Activated naive CD8-positive, alpha-beta T cell treated with anti-CD3 and anti-CD28 coated beads, Interleukin-2, amount 50 U/mL, for 16 hours (primary cell): Measurements from ENCODE around the gene IQGAP2.

Source experiments
- DNase-seq: peaks from one replicate; pipeline ENCODE4 v3.0.0-alpha.2; 2020; ENCODE audit warnings: low read depth, low spot score

Gene IQGAP2

DNA sequence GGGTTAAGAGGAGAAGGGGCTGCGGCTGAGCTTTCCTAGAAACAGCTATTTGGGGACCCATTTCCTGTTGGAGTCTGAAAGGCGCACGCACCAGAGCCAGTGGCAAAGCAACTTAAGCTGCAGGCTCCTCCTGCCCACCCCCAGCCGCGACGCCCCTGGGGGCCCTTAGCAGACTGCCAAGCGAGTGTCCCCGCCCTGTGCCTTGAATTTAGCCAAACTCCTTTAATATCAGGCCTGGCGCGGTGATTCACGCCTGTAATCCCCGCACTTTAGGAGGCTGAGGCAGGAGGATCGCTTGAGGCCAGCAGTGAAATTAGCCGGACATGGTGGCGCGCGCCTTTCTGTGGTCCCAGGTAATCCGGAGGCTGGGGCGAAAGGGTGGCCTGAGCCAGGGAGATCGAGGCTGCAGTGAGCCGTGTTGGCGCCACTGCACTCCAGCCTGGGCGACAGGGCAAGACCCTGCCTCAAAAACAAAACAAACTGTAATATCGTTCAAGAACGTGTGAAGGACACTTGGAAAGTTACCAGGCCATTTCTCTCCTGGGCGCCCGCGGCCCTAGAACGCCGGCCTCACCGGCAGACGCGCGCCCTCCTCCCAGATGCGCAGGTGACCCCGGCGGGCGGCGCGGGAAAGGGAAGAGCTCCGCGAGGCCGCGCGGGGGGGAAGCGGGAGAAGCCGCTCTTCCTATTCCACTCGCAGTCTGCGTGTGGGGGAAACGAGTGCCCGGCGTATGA lies 311.8 kb downstream of the IQGAP2 start:
- no peak for DNase-seq

DNA sequence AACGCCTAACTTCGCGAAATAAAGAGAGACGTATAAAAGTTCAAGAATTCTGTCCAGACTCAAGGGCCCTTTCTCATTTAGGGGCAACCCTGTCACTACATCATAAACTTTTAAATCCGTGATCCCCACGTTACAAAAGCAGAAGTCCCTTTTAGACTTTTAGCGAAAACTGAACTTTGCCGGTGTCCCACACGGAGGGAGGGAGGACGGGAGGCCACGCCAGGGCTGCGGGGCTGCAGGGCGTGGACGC lies 312.3 kb downstream of the IQGAP2 start:
- no peak for DNase-seq

- DNase-seq, result no peak
Observed at GRCh38 chr5:76715736-76716455, 312.8 kb downstream of the IQGAP2 start, which contains the start of gene F2R. TSS of gene F2R (plus strand) at chr5:76716126. CDS start at chr5:76716308, 182 bp downstream.

GRCh38 chr5:76716456-76717157 lies 313.5 kb downstream of the IQGAP2 start:
- no peak for DNase-seq

GRCh38 chr5:76717222-76718083 lies 314.4 kb downstream of the IQGAP2 start:
- no peak for DNase-seq

DNA sequence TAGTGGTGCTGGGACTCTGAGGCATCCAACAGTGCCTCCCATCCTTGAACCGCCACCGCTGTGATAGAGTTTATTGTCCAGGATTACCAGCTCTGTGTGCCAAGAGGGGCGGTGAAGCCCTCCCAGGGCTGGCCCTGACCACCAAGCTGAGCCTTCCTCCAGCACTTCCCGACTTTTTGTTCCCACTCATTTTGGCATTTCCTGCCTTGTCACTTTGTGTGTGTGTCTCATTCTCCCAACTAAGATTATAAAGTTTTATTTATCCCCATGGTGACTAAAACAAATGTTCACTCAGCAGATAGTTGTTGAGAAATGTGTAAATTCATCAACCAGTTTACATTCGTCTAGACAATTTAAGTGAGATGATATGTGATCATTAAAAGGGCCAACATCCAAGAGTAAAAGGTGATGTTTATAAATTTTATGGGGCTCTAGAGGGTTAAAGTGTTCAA lies 315.3 kb downstream of the IQGAP2 start:
- DNase-seq, result no peak

- DNase-seq, result no peak
Observed at GRCh38 chr5:76718880-76719279, 315.8 kb downstream of the IQGAP2 start.

DNA sequence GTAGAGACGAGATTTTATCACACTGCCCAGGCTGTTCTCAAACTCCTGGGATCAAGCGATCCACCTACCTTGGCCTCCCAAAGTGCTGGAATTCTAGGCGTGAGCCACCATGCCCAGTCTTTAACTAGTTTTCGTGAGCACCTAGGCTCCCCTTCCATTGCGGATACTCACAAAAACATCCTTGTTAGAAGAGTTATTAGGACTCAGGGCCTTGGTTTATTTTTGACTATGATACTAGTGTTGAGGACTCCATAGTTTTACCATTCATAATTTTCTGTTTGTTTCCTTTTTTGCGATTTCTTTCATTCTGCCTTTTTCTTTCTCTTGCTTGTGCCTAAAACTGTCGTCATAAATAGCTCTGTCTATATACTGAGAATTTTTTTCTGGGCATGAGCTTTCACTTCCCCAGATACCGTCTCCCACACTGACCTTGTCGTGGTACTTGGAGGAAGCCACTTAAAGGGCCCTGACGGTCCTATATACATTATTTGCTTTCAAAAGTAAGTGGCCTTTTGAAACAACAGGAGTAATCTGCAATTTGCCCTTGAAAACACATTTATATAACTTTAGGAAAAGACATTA lies 318.0 kb downstream of the IQGAP2 start:
- DNase-seq, result no peak

- DNase-seq, result no peak
Observed at GRCh38 chr5:76723266-76723665, 320.2 kb downstream of the IQGAP2 start.

- DNase-seq, result no peak
Observed at GRCh38 chr5:76723906-76724305, 320.8 kb downstream of the IQGAP2 start.

- no peak for DNase-seq
Observed at GRCh38 chr5:76724871-76725270, 321.8 kb downstream of the IQGAP2 start.

- DNase-seq, result no peak
Observed at GRCh38 chr5:76728965-76729364, 325.9 kb downstream of the IQGAP2 start.

- DNase-seq, result no peak
Observed at GRCh38 chr5:76729373-76730290, 326.5 kb downstream of the IQGAP2 start.

- no peak for DNase-seq
Observed at GRCh38 chr5:76732405-76733048, 329.4 kb downstream of the IQGAP2 start.

GRCh38 chr5:76733049-76733417 lies 329.9 kb downstream of the IQGAP2 start:
- DNase-seq, result no peak

- no peak for DNase-seq
Observed at GRCh38 chr5:76735762-76736545, 332.9 kb downstream of the IQGAP2 start.

GRCh38 chr5:76736679-76737556 lies 333.8 kb downstream of the IQGAP2 start:
- DNase-seq, result no peak

DNA sequence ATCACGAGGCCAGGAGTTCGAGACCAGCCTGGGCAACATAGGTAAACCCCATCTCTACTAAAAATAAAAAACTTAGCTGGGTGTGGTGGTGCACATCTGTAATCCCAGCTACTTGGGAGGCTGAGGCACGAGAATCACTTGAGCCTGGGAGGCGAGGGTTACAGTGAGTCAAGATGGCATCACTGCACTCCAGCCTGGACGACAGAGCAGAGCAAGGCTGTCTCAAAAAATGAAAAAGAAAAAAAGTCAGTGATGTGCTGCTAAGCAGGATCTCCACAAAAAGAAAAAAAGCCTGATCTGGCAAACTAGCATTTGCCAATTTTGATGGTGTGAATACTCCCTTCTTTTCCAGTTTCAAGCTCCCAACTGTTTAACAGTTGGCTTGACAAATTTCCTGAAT lies 334.8 kb downstream of the IQGAP2 start:
- no peak for DNase-seq
